Measurements from ENCODE around the gene LSR. TPM values are rescaled to one million over a fixed set of nuclear protein-coding genes. Genes with fewer than 3 reads are reported as not detected.

Gene LSR
- total RNA-seq, 1 donor from 2014 or later, result 0.82 TPM

DNA sequence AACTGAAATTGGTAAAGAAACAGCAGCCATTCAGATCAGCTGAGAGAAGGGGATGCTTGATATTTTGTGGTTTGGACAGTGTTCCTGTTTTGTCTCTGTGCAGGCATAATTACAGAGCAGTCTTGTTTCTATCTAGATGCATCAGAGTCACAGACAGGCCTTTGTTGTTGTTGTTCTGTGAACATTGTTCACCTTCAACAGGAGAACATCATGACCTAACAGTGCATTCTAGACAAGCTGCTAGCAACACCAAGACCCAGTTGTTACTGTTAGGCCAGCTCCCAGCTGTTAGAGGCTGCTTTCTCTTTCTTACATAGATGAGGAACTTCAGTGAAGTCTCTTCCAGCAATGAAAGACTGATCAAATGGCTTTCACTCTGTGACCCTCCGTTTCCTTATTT, 8.5 kb upstream of the LSR start:
- no peak for FAIRE-seq
- no peak for DNase-seq (ENCODE audit: low spot score in 2 of 2)

DNA sequence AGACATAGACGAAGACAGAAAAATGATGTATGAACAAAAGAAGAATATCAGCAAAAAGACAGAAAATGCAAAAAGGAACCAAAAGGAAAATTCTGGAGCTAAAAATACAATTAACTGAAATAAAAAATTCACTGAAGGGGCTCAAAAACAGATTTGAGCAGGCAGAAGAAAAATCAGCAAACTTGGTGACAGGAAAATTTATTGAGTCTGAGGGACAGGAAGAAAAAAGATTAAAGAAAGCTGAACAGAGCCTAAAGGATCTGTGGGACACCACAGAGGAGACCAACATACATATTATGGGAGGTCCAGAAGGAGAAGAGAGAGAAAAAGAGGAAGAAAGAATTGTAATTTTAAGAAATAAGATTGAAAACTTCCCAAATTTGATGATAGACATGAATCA, 7.4 kb upstream of the LSR start:
- FAIRE-seq (no peak), DNase-seq (ENCODE audit: low spot score in 2 of 2) (no peak)

DNA sequence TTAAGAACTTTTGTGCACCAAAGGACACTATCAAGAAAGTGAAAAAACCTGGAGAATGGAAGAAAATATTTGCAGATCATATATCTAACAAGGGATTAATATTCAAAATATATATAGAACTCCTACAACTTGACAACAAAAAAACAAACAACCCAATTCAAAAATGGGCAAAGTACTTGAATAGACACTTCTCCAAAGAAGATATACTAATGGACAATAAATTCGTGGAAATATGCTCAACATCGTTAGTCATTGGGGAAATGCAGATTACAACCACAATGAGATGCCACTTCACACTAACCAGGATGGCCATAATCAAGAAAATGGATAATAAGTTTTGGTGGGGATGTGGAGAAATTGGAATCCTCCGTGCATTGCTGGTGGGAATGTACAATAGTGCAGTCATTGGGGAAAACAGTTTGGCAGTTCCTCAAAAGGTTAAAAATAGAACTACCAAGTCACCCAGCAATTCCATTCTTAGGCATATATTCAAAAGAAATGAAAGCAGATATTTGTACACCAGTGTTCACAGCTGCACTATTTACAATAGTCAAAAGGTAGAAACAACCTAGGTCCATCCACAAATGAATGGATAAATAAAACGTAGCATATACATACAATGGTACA, 2.2 kb upstream of the LSR start:
- DNase-seq (ENCODE audit: low spot score in 2 of 2) (no peak), FAIRE-seq (no peak)

DNA sequence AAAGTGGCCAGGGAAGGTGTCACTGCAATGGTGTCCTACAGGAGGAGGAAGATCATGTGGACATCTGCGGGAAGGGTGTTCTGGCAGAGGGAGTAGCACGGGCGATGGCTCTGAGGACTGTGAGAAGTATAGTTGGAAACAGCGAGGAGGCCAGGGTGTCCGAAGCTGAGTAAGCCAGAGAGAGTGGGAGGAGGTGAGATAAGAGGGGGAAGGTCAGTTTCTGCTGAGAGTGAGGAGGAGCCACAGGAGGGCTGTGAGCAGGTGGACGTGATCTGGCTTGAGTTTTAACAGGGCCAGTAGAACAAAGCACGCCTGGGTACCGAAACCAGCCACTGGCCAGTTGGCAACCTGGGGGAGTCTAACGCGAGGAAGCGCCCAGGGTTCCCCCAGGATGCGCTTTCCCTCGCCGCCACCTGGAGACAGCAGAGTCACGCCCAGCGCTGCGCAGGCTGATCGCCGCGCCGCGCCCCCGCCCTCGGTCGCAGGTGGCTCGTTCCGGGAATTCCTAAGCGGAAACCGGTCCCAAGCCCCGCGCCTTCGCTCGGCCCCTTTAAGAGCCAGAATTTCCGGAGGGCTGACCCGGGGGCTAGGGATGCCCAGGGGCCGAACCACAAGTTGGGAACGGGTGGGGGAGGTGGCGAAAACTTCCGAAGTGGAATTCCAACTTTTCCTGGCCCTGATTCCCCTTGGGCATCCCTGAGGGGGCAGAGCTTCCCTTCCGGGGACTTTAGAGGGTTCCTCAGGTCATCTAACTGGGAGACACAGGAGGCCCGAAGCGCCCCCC, 1.1 kb upstream of the LSR start:
- FAIRE-seq (no peak), DNase-seq (ENCODE audit: low spot score in 2 of 2) (peak in 1 of 2 donors; percentile 55)

DNA sequence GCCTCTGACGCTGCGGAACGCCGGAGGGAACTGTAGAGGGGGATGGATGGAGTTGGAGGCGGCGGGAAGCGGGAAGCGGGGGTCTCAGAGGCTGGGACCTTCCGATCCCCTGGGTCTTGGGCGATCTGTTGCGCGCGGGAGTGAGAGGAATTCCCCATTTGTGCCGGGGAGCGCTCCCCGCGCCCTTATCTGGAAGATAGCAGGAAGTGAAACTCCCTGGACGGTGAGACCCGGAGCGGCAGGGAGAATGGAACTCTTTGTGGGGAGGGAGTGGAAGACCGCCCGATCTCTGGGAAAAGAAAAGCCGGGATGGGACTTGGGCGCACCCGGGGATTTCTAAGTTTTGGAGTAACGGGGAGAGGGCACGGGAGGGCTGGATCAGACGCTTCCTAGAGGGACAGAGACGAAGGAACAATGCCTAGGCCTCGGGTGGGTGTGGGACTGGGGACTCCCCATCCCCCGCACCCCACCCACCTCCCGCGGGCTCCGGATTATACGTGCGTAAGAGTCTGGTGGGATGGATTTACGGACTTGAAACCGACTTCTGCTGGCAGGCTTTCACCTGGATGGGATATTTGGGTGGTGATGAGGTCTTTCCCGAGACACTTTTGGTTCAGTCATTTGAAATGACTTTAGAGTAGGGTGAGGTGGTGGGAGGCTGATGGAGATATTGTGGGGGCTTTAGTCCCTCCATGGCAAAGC, 495 bp downstream of the LSR start:
- no peak for FAIRE-seq
- no peak for DNase-seq (ENCODE audit: low spot score in 2 of 2)

DNA sequence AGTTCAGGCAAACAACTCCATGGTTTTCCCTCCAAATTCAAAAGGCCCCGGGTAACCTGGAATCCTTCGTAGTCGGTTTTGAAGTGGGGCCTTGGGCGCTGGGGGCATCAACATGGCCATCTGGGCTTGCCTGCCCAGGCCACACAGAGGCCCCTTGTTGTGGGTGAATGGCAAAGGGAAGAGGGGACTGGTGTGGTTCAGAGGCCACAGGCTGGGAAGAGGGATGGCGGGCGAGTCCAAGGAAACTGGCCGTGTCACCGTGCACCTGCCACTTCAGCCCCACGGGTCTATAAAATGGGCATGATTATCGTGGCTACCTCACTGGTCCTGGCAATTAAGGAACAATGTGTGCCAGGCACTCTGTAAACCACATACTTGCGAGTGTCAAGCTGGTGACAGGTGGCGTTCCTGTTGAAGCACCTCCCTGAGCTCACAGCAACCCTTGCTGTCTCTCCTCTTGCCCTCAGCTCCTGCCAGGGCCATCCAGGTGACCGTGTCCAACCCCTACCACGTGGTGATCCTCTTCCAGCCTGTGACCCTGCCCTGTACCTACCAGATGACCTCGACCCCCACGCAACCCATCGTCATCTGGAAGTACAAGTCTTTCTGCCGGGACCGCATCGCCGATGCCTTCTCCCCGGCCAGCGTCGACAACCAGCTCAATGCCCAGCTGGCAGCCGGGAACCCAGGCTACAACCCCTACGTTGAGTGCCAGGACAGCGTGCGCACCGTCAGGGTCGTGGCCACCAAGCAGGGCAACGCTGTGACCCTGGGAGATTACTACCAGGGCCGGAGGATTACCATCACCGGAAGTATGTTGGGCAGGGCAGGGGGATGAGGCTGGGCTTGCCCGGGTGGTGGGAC, 1.3 kb downstream of the LSR start:
- no peak for FAIRE-seq
- DNase-seq (ENCODE audit: low spot score in 2 of 2), result no peak

DNA sequence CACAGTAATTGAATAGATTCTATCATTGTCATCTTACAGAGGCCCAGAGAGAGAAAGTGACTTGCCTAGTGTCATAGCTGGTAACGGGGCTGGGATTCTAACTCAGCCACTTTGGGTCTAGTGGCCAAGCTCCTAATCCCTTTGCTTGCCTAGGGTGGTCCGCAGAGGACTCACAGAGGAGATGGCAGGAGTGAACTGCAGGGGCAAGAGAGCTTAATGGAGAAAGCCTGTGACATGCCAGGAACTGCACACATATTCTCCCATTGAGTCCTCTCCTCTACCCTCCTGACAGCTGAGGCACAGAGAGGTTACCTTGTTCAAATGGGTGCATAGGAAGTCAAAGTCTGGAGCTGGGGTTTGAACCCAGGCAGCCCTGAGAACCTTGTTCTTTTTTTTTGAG, 2.7 kb downstream of the LSR start:
- DNase-seq (ENCODE audit: low spot score in 2 of 2), result no peak
- FAIRE-seq, result no peak

DNA sequence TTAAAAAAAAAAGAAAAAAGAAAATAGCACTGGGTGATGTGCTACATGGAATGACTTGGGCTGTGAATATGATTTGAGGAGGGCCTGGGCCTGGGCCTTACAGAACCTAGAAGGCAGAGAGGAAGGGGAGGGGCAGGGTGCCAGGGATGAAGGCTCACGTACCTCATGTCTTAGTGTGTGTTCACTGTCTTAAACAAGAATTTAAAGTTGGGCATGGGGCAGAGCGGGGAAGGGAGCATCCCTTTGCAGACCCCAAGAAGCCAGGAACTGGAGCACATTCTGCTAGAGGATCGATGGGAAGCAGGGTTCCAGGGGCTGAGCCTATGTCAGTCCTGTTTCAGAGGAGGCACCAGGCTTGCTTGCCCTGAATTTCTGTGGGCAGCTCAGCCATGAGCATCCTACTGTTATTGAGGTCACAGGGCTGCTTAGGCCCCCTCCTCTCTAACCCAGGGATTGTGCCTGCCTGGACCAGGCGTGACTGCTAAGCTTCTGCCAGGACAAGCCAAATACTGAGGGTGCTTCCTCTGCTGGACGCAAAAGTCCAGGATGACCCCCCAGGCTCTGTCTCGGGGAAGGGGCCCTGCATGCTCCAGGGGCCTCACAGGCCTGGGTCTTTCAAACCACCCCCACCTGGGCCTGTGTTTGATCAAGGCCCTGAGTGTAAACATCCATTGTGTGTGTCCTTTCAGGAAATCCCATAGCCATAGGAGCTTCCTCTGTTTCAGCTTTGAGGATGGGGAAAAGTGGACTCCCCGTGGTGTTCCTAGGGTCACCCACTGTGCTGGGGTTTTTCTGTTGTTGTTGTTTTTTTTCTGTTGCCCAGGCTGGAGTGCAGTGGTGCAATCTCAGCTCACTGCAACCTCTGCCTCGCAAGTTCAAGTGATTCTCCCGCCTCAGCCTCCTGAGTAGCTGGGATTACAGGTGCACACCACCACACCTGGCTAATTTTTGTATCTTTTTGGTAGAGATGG, 4.8 kb downstream of the LSR start:
- no peak for DNase-seq (ENCODE audit: low spot score in 2 of 2)

DNA sequence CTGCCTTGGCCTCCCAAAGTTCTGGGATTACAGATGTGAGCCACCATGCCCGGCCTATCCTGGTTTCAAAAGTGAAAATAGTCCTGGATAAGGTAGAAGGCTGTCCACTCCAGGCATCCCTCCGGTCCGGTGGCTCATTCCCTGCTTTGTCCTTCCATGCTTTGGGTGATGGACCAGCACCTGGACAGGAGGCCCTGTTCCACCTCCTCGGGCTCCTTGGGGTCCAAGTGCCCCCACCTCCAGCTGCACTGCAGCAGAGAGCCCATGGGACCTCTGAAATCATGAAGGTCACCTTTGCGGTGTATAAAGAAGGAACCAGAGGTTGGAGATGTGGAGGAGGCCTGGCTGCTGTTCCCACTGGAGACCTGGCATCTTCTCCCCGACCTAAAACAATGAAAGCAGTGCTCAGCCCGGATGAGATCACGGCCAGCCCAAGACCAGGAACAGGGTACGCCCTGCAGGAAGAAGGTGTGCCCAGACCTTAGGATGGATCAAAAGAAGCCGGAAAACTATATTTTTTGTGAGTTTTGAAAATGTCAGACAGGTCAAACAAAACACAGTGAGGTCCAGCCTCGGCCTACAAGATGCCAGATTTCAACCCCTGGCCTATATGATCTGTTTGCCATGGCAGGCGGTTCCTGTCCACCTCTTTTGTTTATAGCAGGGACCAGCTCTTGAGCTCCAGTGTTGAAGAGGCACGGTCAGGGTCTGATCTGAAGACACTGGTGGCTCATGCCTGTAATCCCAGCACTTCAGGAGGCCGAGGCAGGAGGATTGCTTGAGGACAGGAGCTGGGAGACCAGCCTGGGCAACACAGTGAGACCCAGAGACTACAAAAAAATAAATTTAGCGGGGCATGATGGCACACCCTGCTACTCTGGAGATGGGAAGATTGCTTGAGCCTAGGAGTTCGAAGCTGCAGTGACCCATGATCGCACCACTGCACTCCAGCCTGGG, 5.8 kb downstream of the LSR start:
- DNase-seq (ENCODE audit: low spot score in 2 of 2) (no peak), FAIRE-seq (no peak)

More for the DNA sequence above, 4.8 kb downstream of the LSR start:
- no peak for FAIRE-seq

DNA sequence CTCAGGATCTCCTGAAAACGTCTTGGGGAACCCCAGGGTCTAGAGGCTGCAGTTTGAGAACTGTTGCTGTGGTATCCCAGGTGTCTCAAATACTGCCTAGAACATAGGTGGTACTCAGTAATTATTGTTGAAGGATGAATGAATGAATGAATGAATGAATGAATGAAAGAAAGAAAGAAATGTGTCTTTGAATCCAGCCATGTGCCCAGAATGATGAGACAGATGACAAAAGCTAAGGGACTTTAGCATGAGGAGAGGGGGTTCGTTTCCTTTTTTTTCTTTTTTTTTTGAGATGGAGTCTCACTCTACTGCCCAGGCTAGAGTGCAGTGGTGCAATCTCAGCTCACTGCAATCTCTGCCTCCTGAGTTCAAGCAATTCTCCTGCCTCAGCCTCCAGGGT, 7.8 kb downstream of the LSR start:
- DNase-seq (ENCODE audit: low spot score in 2 of 2) (no peak), FAIRE-seq (no peak)

DNA sequence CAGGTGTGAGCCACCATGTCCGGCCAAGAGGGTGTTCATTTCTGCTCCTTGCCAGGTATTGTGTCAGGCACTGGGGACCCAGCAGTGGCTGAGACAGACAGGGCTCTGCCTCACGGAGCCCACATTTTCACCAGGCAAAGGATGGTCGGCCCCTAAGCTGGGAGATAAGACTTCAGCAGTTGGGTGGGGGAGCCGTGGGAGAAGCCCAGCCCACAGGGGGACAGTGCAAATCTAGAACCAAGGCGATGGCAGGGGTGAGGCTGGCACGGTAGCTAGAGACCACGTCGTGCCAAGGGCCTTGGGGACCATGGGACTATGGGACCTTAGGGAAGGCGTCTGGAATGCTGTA, 8.3 kb downstream of the LSR start:
- DNase-seq (ENCODE audit: low spot score in 2 of 2), result no peak
- FAIRE-seq, result no peak

DNA sequence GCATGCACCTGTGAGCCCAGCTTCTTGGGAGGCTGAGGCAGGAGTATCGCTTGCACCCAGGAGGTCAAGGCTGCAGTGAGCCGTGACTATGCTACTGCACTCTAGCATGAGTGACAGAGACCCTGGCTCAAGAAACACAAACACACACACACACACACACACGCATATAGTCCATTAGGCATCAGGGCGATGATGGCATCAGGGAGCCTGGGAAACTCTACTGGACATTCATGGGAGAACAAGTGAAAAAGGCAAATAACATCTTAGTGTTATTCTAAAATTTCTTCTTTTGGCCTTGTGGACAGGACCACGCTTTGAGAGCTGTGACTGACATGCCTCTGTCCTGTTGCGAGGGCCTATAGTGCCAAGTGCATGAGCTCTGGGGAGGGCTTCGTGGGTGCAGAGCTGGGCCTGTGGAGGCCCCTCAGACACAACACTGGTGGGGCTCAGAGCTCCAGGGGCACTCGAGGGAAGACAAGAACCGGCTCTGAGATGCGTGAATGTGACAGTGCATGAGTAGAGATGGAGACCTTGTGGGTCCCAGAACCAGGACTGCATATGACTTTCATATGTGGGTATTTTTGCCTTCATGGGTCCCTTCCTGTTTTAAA, 12.0 kb downstream of the LSR start:
- no peak for FAIRE-seq
- DNase-seq (ENCODE audit: low spot score in 2 of 2), result no peak

DNA sequence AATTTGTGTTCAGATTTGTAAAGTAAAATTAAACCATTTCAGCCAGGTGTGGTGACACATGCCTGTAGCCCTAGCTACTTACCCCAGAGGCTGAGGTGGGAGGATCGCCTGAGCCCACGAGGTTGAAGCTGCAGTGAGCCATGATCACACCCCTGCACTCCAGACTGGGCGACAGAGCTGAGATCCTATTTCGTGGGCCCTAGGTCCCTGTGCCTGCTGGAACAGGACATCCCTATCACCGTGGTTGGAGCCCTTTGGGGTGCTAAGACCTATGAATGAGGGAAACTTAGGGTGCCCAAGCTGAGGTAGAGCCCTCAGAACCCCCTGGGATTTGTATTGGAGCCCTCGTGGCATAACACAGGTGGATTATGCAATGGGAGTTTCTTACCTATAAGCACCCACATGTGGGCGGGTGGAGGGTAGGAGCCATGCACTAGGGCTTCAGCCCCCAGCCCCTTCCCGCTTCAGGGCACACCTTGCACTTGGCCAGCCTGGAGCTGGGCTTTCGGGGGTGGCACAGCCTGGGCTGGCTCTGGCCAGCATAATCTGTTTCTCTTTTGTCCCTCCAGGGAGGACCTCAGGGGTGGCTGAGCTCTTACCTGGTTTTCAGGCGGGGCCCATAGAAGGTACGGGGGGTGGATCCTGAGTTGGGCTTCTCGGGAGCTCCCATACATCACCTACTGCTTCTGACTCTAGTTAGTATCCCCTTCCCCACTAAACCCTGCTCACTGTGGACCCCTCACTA, 12.7 kb downstream of the LSR start:
- DNase-seq (ENCODE audit: low spot score in 2 of 2), result no peak
- FAIRE-seq, result no peak

DNA sequence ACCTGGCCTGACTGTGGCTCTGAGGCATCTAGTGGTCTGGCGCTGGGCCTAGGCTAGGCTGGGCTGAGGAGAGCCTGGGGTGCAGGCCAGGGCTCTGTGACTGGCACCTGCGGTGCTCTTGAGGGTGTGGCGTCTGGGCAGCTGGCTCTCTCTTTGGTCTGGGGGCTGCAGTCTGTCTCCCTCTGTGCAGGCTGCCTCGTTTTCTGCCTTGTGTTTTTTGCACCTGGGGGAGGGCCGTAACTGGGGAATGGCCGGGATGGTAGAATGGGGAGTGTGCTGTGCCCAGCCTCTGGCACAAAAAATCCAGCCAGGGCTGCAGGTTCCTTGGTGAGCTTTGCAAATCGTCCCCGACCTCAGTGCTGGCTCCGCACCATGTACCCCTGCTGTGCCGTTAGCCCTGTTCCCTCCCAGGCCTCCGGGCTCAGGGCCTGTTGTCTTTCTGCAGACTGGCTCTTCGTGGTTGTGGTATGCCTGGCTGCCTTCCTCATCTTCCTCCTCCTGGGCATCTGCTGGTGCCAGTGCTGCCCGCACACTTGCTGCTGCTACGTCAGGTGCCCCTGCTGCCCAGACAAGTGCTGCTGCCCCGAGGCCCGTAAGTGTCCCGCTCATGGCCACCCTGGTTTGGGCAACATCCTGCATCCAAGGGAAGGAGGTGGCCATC, 13.4 kb downstream of the LSR start:
- FAIRE-seq, result no peak
- no peak for DNase-seq (ENCODE audit: low spot score in 2 of 2)

DNA sequence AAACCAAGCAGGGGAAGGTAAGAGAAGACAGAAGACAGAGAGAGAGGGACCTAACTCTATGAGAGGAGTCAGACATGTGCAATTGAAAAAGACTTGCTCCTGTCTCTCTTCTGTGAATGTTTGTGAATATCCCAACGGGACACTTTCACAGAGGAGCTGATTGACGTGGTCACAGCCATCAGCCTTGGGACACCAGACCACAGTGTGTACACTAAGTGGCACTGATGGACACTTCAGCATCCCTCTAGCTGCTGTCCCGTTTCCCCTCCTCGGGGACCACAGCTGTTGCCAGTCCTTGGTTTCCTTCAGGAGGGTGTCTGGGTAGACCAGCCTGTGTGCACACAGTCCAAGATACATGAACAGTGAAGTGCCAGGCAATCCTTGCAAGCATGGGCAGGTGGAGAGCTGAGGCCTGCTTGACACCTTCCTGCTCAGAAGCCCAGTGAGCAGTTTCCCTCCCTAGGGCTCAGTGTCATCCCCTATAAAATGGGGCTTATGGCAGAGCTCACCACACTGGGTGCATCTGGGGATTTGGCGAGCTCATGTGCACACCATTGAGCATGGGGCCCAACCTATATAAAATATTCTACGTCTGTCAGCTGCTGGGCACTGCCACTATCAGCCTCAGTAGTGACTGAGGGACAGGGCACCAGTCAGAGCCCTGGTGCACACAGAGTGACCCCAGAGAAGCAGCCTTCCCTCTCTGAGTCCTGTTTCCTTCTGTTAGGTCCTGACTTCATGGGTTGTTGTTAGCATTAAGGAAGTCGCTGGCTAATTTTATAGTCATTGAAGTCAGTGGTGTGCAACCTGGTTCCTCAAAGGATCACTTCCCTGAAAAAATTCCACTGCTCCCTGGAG, 15.7 kb downstream of the LSR start:
- FAIRE-seq (no peak), DNase-seq (ENCODE audit: low spot score in 2 of 2) (no peak)
